Measurements from ENCODE around the gene RGS6.

RGS6 gene

DNA sequence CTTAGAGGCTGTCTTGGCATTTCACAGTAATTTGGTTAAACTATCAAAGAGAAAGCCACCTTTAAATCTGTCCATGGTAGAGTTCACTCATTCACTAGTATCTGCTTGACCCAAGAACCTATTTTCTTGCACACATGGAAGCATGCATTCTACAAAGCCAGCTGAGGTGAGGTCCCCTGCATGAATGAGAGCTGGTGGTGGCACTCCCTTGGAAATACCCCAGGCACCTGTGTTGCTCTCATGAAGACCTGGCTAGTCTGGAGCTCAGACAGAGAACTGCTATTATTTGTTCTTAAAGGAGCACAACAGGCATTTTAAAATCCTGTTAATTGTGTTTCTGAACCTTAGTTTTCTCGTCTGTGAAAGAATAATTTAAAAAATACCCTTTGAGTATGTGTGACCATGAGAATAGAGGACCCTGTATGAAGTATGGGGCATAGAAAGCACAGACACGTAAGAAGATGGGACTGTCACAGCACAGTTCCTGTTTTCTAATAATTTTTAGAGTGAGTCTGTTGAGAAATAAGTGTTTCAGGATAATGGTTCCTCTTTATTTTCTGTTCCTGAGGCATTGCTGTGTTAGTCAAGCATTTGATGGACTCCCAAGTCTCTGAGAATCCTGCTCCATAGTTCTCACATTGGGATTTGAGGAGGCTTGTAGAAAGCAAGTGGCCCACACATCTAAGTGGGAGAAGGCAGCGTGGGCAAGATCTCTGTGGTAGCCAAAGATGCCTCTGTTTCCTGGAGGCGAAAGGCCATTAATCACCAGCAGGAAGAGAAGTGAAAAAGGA lies 10.9 kb downstream of the RGS6 start:
- Histone ChIP-seq H3K27me3 (replicated peaks in 2 of 5; ENCODE audit: control insufficient read depth in 4 of 5, insufficient read depth in 5 of 5, low read length in 4 of 5) (no peaks in the 10 kb centered on the region), H3K27ac (ENCODE audit: insufficient read depth in 1 of 2, low read depth in 1 of 2, low read length in 2 of 2, poor library complexity in 1 of 2, severe bottlenecking in 2 of 2) (peak overlapping the region in 1 of 2 experiments; percentile 21), H3K36me3 (ENCODE audit: control insufficient read depth in 4 of 4, insufficient read depth in 4 of 4, low read length in 3 of 4) (no peaks in the 10 kb centered on the region), H3K4me1 (ENCODE audit: control extremely low read depth in 1 of 4, control insufficient read depth in 4 of 4, insufficient read depth in 4 of 4, low read length in 3 of 4) (peaks cover 14 to 29% (median 15%) of the 10 kb centered on the region in 4 experiments), H3K4me3 (ENCODE audit: control insufficient read depth in 1 of 7, extremely low read depth in 1 of 7, insufficient read depth in 4 of 7, low read depth in 2 of 7, low read length in 6 of 7) (peak overlapping the region in 2 of 7 experiments; percentile 22 to 32), H3K9me3 (ENCODE audit: control extremely low read depth in 1 of 5, control insufficient read depth in 4 of 5, insufficient read depth in 2 of 5, low read depth in 1 of 5, low read length in 4 of 5) (peaks cover 0 to 13% (median 3%) of the 10 kb centered on the region in 5 experiments)
- CTCF ChIA-PET, result no interaction called here
- POLR2A ChIA-PET, result no interaction called here
- 4% methylated on average over 3 of the region's 4 CpGs for WGBS (ENCODE audit: insufficient coverage)
- DNase-seq, result peak; percentile 50 to 91 (median 79)

- Histone ChIP-seq H3K4me3 (ENCODE audit: control insufficient read depth in 1 of 7, extremely low read depth in 1 of 7, insufficient read depth in 4 of 7, low read depth in 2 of 7, low read length in 6 of 7) (peak overlapping the region in 1 of 7 experiments; percentile 32), H3K27me3 (replicated peaks in 2 of 5; ENCODE audit: control insufficient read depth in 4 of 5, insufficient read depth in 5 of 5, low read length in 4 of 5) (no peaks in the 10 kb centered on the region), H3K27ac (ENCODE audit: insufficient read depth in 1 of 2, low read depth in 1 of 2, low read length in 2 of 2, poor library complexity in 1 of 2, severe bottlenecking in 2 of 2) (no peak overlapping the region), H3K4me1 (ENCODE audit: control extremely low read depth in 1 of 4, control insufficient read depth in 4 of 4, insufficient read depth in 4 of 4, low read length in 3 of 4) (peaks cover 14 to 29% (median 15%) of the 10 kb centered on the region in 4 experiments), H3K9me3 (ENCODE audit: control extremely low read depth in 1 of 5, control insufficient read depth in 4 of 5, insufficient read depth in 2 of 5, low read depth in 1 of 5, low read length in 4 of 5) (peaks cover 0 to 13% (median 3%) of the 10 kb centered on the region in 5 experiments), H3K36me3 (ENCODE audit: control insufficient read depth in 4 of 4, insufficient read depth in 4 of 4, low read length in 3 of 4) (no peaks in the 10 kb centered on the region)
- ChIA-PET CTCF (no interaction called here), POLR2A (no interaction called here)
- DNase-seq, result no peak
- no CpG with 5 or more reads among the region's 1 CpG for WGBS (ENCODE audit: insufficient coverage)
These were observed 11.4 kb downstream of the RGS6 start for GRCh38 chr14:71943695-71944018.

DNA sequence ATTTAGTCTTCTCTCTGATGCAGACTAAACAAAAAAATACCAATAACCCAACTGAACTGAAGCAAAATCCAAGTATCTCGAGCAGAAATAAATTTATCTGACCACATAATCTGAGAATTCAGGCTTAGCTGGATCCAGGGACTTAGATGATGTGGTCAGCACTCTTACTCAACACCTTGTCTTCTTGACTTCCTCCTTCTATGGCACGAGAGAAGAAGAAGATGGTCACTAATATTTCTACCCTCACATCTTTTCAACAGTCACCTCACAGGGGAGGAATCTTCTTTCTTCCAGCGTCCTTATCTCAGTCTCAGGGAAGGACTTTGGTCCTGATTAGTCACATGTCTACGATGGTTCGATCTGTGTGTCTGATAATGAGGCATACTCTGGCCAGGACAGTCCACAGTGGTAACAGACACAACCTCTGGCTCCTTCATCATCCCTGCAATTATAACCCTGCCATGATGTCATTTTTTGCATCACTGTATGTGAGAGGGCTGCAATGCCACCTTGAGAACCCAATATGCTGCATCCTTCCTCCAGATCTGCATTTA lies 15.8 kb downstream of the RGS6 start:
- 72% methylated on average over 5 of the region's 5 CpGs for WGBS (ENCODE audit: insufficient coverage)
- DNase-seq, result no peak
- POLR2A ChIA-PET, result no interaction called here

DNA sequence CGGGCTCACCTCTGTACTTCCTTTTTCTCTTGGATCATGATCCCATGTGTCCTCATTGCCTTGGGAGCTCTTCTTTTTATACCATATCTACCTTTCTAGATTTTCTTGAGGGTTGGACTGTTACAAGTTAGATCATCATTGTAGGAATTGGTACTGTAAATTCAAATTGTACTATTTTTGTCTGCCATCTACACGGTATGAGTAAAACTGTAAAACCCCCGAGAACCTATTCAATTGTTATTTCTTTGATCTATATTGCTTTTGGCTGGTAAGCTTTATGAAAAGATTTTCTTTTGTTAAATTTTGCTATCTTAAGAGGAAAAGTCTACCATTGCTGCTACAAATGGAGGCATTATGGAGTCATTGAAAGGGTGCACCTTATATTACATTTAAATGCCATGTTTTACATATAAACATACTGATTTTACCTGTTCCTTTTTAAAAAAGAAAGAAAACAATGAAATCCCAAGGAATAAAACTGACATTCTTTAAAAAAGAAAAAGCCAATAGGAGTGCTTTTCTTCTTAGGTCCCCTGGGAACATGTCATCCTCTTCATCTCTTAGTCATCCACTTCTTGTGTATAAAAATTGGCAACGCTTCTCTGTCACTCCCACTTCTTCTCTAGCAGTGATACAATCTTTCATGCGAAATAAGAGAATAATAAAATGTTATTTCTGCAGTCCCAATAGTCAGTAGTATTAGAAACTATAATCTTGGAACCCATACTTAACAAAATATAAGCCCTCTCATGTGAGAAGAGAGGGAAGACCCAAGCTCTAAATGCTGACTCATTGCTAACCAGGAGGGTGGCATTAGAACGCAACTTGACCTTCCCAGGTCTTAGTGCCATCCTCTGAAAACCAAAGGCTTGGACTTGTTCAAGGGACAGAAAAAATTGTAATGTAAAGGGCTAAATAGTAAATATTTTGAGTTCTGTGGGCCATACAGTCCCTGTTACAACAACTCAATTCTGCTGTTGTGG lies 20.4 kb downstream of the RGS6 start:
- Histone ChIP-seq H3K4me3 (ENCODE audit: control insufficient read depth in 1 of 7, extremely low read depth in 1 of 7, insufficient read depth in 4 of 7, low read depth in 2 of 7, low read length in 6 of 7) (no peak overlapping the region), H3K27me3 (replicated peaks in 2 of 5; ENCODE audit: control insufficient read depth in 4 of 5, insufficient read depth in 5 of 5, low read length in 4 of 5) (no peaks in the 10 kb centered on the region), H3K27ac (ENCODE audit: insufficient read depth in 1 of 2, low read depth in 1 of 2, low read length in 2 of 2, poor library complexity in 1 of 2, severe bottlenecking in 2 of 2) (no peak overlapping the region), H3K4me1 (ENCODE audit: control extremely low read depth in 1 of 4, control insufficient read depth in 4 of 4, insufficient read depth in 4 of 4, low read length in 3 of 4) (no peaks in the 10 kb centered on the region), H3K36me3 (ENCODE audit: control insufficient read depth in 4 of 4, insufficient read depth in 4 of 4, low read length in 3 of 4) (no peaks in the 10 kb centered on the region), H3K9me3 (ENCODE audit: control extremely low read depth in 1 of 5, control insufficient read depth in 4 of 5, insufficient read depth in 2 of 5, low read depth in 1 of 5, low read length in 4 of 5) (no peaks in the 10 kb centered on the region)
- no peak for DNase-seq
- no CpG with 5 or more reads among the region's 6 CpGs for WGBS (ENCODE audit: insufficient coverage)
- POLR2A ChIA-PET, result no interaction called here
- CTCF ChIA-PET, result no interaction called here

More for the DNA sequence above, 15.8 kb downstream of the RGS6 start:
- CTCF ChIA-PET, result no interaction called here
- peaks cover 8 to 20% (median 10%) of the 10 kb centered on the region in 4 experiments for H3K4me1 ChIP-seq (ENCODE audit: control extremely low read depth in 1 of 4, control insufficient read depth in 4 of 4, insufficient read depth in 4 of 4, low read length in 3 of 4)
- H3K9me3 ChIP-seq (ENCODE audit: control extremely low read depth in 1 of 5, control insufficient read depth in 4 of 5, insufficient read depth in 2 of 5, low read depth in 1 of 5, low read length in 4 of 5), result no peaks in the 10 kb centered on the region
- no peaks in the 10 kb centered on the region for H3K27me3 ChIP-seq (replicated peaks in 2 of 5; ENCODE audit: control insufficient read depth in 4 of 5, insufficient read depth in 5 of 5, low read length in 4 of 5)
- H3K27ac ChIP-seq (ENCODE audit: insufficient read depth in 1 of 2, low read depth in 1 of 2, low read length in 2 of 2, poor library complexity in 1 of 2, severe bottlenecking in 2 of 2), result no peak overlapping the region
- no peak overlapping the region for H3K4me3 ChIP-seq (ENCODE audit: control insufficient read depth in 1 of 7, extremely low read depth in 1 of 7, insufficient read depth in 4 of 7, low read depth in 2 of 7, low read length in 6 of 7)
- no peaks in the 10 kb centered on the region for H3K36me3 ChIP-seq (ENCODE audit: control insufficient read depth in 4 of 4, insufficient read depth in 4 of 4, low read length in 3 of 4)

DNA sequence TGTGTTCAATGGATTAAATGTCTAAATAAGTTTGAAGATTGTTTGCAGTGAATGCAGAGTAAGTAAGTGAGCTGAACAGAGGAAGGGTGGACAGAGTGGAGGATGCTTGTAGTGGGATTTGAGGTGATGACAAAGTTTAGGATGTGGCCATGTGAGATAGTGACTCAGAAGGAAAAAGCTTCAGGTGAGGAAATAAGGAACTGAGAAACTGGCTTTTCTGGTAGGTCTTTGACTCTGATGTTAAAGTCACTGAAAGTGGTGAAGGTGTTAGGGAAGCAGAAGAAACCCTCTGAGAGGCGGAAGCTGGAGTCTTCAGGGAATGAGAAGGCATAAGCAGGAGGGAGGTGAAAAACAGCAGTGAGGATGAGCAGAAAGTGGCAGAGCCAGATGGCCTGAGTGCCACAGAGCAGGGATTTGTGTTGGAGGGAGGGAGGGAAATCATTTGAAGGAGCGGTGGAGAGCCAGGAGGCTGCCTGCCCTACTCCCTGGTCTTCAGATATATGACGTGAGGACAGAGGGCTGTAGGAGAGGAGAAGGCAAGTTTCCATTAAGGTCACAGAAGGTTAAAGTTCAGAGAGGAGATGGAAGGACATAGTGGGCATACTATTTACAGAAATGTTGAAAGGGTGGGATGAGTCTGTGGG lies 24.8 kb downstream of the RGS6 start:
- CTCF ChIA-PET, result no interaction called here

DNA sequence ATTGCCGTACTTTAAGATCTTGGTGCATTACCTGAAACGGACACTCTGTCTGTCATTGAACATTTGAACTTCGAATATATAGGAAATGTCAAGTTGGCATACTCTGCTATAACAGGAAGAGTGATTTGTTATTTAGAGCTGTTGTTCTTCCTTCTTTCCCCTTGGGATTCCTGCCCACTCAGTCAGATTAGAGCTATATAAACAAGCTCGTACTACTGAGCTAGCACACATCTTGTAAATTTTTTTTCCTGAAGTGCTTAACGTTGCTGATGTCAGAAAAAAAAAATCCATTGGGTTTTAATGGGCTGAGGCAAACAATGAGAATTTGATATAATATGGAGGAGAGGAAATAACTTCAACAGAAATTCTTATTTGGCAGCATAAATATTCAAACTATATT lies 26.8 kb downstream of the RGS6 start:
- Histone ChIP-seq H3K36me3 (ENCODE audit: control insufficient read depth in 4 of 4, insufficient read depth in 4 of 4, low read length in 3 of 4) (no peaks in the 10 kb centered on the region), H3K27ac (ENCODE audit: insufficient read depth in 1 of 2, low read depth in 1 of 2, low read length in 2 of 2, poor library complexity in 1 of 2, severe bottlenecking in 2 of 2) (no peak overlapping the region), H3K4me3 (ENCODE audit: control insufficient read depth in 1 of 7, extremely low read depth in 1 of 7, insufficient read depth in 4 of 7, low read depth in 2 of 7, low read length in 6 of 7) (no peak overlapping the region), H3K4me1 (ENCODE audit: control extremely low read depth in 1 of 4, control insufficient read depth in 4 of 4, insufficient read depth in 4 of 4, low read length in 3 of 4) (no peaks in the 10 kb centered on the region), H3K9me3 (ENCODE audit: control extremely low read depth in 1 of 5, control insufficient read depth in 4 of 5, insufficient read depth in 2 of 5, low read depth in 1 of 5, low read length in 4 of 5) (no peaks in the 10 kb centered on the region), H3K27me3 (replicated peaks in 2 of 5; ENCODE audit: control insufficient read depth in 4 of 5, insufficient read depth in 5 of 5, low read length in 4 of 5) (no peaks in the 10 kb centered on the region)
- no peak for DNase-seq
- ChIA-PET POLR2A (no interaction called here), CTCF (no interaction called here)
- 50% methylated on average over 2 of the region's 5 CpGs for WGBS (ENCODE audit: insufficient coverage)

More for the DNA sequence above, 24.8 kb downstream of the RGS6 start:
- H3K4me1 ChIP-seq (ENCODE audit: control extremely low read depth in 1 of 4, control insufficient read depth in 4 of 4, insufficient read depth in 4 of 4, low read length in 3 of 4), result no peaks in the 10 kb centered on the region
- POLR2A ChIA-PET, result no interaction called here
- DNase-seq, result no peak
- H3K36me3 ChIP-seq (ENCODE audit: control insufficient read depth in 4 of 4, insufficient read depth in 4 of 4, low read length in 3 of 4), result no peaks in the 10 kb centered on the region
- no peaks in the 10 kb centered on the region for H3K27me3 ChIP-seq (replicated peaks in 2 of 5; ENCODE audit: control insufficient read depth in 4 of 5, insufficient read depth in 5 of 5, low read length in 4 of 5)
- no peak overlapping the region for H3K27ac ChIP-seq (ENCODE audit: insufficient read depth in 1 of 2, low read depth in 1 of 2, low read length in 2 of 2, poor library complexity in 1 of 2, severe bottlenecking in 2 of 2)
- no peak overlapping the region for H3K4me3 ChIP-seq (ENCODE audit: control insufficient read depth in 1 of 7, extremely low read depth in 1 of 7, insufficient read depth in 4 of 7, low read depth in 2 of 7, low read length in 6 of 7)
- 65% methylated on average over 3 of the region's 3 CpGs for WGBS (ENCODE audit: insufficient coverage)
- no peaks in the 10 kb centered on the region for H3K9me3 ChIP-seq (ENCODE audit: control extremely low read depth in 1 of 5, control insufficient read depth in 4 of 5, insufficient read depth in 2 of 5, low read depth in 1 of 5, low read length in 4 of 5)
